NT2/D1 (cell line): Measurements from ENCODE around the gene CD74.

Experiments used
- SUZ12 ChIP-seq: IDR thresholded peaks from 2 replicates; pipeline ENCODE4 v1.6.1; 2011; ENCODE audit not compliant: insufficient read length, insufficient read depth; ENCODE audit errors: extremely low read depth
- YY1 ChIP-seq: IDR thresholded peaks from 2 replicates; pipeline ENCODE4 v1.6.1; 2011; ENCODE audit not compliant: insufficient read length, insufficient read depth
- ZNF274 ChIP-seq: IDR thresholded peaks from 2 replicates; pipeline ENCODE4 v1.6.1; 2011; ENCODE audit warnings: mild to moderate bottlenecking, low read depth, low read length

DNA sequence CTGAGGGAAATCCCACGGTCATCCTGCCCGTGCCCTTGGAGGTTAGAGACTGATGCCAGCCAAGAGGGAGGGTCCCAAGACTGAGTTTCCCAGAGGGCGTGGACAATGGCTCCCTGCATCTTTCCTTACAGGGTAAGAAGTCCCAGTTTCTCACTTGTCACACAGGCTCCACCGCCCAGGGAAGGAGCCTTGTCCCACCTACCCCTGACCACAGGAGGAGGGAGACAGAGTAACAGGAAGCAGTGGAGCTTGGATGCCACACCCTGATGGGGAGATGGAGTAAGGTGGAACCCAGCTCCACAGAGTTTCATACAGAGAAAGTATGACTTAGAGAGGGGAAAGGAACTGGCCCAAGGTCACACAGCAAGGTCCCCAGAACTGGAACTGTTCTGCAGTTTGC, 9.4 kb upstream of the CD74 start:
- TF ChIP-seq ZNF274 (no peak), YY1 (no peak), SUZ12 (no peak)
